Measurements from ENCODE around the gene MYRF. TPM values are rescaled to one million over a fixed set of nuclear protein-coding genes. Genes with fewer than 3 reads are reported as not detected.
A peak's percentile ranks its signal among the peaks of the same experiment; 100 is the strongest.

The MYRF gene
- total and polyA plus RNA-seq, 9 of the 15 experiments (the other 6 are each of a cell fraction or from before 2014, with no cell fraction given) = 2.3 to 25.8 (median 7.1) TPM

DNA sequence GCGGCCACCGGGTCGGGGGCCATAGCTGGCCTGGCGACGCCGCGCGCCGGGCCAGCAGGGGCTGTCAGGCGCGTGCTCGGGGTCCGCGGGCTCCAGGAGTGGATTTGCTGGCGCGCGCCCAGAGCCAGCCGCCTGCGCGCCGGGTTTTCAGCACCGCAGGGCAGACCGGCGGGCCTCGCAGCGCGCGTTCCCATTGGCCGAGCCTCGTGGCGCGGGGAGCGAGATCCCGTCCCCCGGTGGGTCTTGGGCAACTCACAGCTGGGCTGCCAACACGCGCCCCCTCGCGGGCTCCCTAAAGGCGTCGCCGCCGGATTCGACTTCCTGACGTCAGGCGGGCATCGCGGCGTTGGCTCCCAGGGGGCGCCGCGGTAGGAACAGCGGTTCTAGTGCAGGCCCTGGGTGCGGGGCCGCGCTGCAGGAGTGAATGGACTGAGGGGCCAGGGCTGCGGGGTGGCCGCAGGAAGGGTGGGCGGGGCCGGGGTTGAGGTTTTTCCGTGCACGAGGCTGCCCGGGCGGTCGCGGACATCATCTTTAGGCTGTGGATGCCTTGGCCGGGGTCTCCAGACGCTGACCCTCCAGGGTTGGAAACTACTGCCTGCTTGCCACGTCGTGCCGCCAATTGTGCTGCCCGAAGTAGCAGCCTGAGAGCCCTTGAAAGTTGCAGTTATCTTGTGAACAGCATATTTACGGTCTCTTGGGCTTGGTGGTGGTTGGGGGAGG, 64.5 kb downstream of the MYRF start, which contains the start of gene FADS1 (continued):
- TF ChIP-seq ARID4B (CRISPR knock-in tag; IDR thresholded peaks at IDR 0.05) (peak; percentile 83; the same call in 1 of the 2 replicates), ZNF431 (CRISPR knock-in tag; IDR thresholded peaks at IDR 0.05) (peak; percentile 85), ZNF282 (CRISPR knock-in tag; IDR thresholded peaks at IDR 0.05) (no peak), MEF2A (IDR thresholded peaks at IDR 0.05; ENCODE audit: control insufficient read depth, low read depth, low read length) (no peak), MEIS2 (IDR thresholded peaks at IDR 0.05; ENCODE audit: partially characterized antibody) (peak; percentile 46), HNRNPLL (IDR thresholded peaks at IDR 0.05; ENCODE audit: low read depth, low read length, poor library complexity, severe bottlenecking) (no peak), STAT5A (IDR thresholded peaks at IDR 0.05; ENCODE audit: borderline replicate concordance, low read length) (no peak), TAF1 (IDR thresholded peaks at IDR 0.05; ENCODE audit: control insufficient read depth, extremely low read depth, insufficient read depth, low read length, severe bottlenecking) (peak; percentile 58), SAFB2 (IDR thresholded peaks at IDR 0.05; ENCODE audit: borderline replicate concordance, low read depth, low read length, severe bottlenecking) (no peak), GABPA (tag; conservative IDR thresholded peaks at IDR 0.05; ENCODE audit: low read depth) (peak; percentile 51; the same call in 1 of the 2 replicates)
- TF ChIP-seq, protein P1, sequence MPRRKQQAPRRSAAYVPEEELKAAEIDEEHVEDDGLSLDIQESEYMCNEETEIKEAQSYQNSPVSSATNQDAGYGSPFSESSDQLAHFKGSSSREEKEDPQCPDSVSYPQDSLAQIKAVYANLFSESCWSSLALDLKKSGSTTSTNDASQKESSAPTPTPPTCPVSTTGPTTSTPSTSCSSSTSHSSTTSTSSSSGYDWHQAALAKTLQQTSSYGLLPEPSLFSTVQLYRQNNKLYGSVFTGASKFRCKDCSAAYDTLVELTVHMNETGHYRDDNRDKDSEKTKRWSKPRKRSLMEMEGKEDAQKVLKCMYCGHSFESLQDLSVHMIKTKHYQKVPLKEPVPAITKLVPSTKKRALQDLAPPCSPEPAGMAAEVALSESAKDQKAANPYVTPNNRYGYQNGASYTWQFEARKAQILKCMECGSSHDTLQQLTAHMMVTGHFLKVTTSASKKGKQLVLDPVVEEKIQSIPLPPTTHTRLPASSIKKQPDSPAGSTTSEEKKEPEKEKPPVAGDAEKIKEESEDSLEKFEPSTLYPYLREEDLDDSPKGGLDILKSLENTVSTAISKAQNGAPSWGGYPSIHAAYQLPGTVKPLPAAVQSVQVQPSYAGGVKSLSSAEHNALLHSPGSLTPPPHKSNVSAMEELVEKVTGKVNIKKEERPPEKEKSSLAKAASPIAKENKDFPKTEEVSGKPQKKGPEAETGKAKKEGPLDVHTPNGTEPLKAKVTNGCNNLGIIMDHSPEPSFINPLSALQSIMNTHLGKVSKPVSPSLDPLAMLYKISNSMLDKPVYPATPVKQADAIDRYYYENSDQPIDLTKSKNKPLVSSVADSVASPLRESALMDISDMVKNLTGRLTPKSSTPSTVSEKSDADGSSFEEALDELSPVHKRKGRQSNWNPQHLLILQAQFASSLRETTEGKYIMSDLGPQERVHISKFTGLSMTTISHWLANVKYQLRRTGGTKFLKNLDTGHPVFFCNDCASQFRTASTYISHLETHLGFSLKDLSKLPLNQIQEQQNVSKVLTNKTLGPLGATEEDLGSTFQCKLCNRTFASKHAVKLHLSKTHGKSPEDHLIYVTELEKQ (CRISPR knock-in tag; IDR thresholded peaks at IDR 0.05) = no peak
- TF ChIP-seq, protein P2, sequence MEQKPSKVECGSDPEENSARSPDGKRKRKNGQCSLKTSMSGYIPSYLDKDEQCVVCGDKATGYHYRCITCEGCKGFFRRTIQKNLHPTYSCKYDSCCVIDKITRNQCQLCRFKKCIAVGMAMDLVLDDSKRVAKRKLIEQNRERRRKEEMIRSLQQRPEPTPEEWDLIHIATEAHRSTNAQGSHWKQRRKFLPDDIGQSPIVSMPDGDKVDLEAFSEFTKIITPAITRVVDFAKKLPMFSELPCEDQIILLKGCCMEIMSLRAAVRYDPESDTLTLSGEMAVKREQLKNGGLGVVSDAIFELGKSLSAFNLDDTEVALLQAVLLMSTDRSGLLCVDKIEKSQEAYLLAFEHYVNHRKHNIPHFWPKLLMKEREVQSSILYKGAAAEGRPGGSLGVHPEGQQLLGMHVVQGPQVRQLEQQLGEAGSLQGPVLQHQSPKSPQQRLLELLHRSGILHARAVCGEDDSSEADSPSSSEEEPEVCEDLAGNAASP (IDR thresholded peaks at IDR 0.05) = no peak
- TF ChIP-seq, protein P3, sequence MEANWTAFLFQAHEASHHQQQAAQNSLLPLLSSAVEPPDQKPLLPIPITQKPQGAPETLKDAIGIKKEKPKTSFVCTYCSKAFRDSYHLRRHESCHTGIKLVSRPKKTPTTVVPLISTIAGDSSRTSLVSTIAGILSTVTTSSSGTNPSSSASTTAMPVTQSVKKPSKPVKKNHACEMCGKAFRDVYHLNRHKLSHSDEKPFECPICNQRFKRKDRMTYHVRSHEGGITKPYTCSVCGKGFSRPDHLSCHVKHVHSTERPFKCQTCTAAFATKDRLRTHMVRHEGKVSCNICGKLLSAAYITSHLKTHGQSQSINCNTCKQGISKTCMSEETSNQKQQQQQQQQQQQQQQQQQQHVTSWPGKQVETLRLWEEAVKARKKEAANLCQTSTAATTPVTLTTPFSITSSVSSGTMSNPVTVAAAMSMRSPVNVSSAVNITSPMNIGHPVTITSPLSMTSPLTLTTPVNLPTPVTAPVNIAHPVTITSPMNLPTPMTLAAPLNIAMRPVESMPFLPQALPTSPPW (CRISPR knock-in tag; IDR thresholded peaks at IDR 0.05) = peak; percentile 82

All from K562 (cell line).